IMR-90 (cell line): ENCODE data around the gene MAST1. TPM values are rescaled to one million over a fixed set of nuclear protein-coding genes. Genes with fewer than 3 reads are reported as not detected.

Experiments
- ATAC-seq: fragments of 200-7000 bp; cut with Tn5 transposase; 2 replicates; pipeline ENCODE4 v1.9.1; 2020; ENCODE audit warnings: low read depth, mild to moderate bottlenecking, moderate library complexity
- BruUV-seq: library from RNA; stranded (reverse); fragments of 400-500 nt; replicated peaks from 2 replicates; lab custom pipeline; 2021; lab: Mats Ljungman, UMichigan
- CTCF ChIA-PET: fragments of 300-600 bp; formaldehyde crosslinking; extraction: SDS; loops from one replicate; lab custom pipeline; 2021; ENCODE audit warnings: antibody characterized with exemption; lab: Yijun Ruan, JAX
- POLR2A ChIA-PET: fragments of 300-600 bp; sonication (Branson Sonifier 250); formaldehyde crosslinking; loops from one replicate; lab custom pipeline; 2022; ENCODE audit warnings: antibody characterized with exemption; ENCODE audit not compliant: unreplicated experiment; lab: Charles Lee
- DNase-seq: peaks from one replicate; pipeline ENCODE4 v3.0.0; 2013
- H2AFZ ChIP-seq: replicated peaks from 2 replicates; pipeline ENCODE3; 2013; ENCODE audit warnings: low read length, mild to moderate bottlenecking; ENCODE audit not compliant: poor library complexity
- H2AK5ac ChIP-seq: 2 replicates; pipeline ENCODE4 v1.6.1; 2013; ENCODE audit warnings: low read depth, low read length, inconsistent platforms
- H2AK9ac ChIP-seq: replicated peaks from 2 replicates; pipeline ENCODE3; 2013; ENCODE audit warnings: mild to moderate bottlenecking, low read depth, low read length, moderate library complexity; ENCODE audit not compliant: poor library complexity
- H2BK120ac ChIP-seq: 2 replicates; pipeline ENCODE4 v1.6.1; 2013; ENCODE audit warnings: low read depth, low read length, inconsistent platforms
- H2BK15ac ChIP-seq: 3 replicates; pipeline ENCODE4 v1.6.1; 2013; ENCODE audit warnings: low read depth, low read length, inconsistent platforms
- H2BK20ac ChIP-seq: 2 replicates; pipeline ENCODE4 v1.6.1; 2013; ENCODE audit warnings: low read depth, mild to moderate bottlenecking, inconsistent platforms, low read length, moderate library complexity
- H2BK5ac ChIP-seq: 2 replicates; pipeline ENCODE4 v1.6.1; 2013; ENCODE audit warnings: mild to moderate bottlenecking, low read depth, low read length, inconsistent platforms; ENCODE audit not compliant: poor library complexity, severe bottlenecking
- H3K14ac ChIP-seq: replicated peaks from 2 replicates; pipeline ENCODE4 v1.6.1; 2013; ENCODE audit warnings: low read depth, low read length, inconsistent platforms
- H3K18ac ChIP-seq: 2 replicates; pipeline ENCODE4 v1.6.1; 2013; ENCODE audit warnings: low read depth, low read length, control low read depth
- H3K23ac ChIP-seq: 2 replicates; pipeline ENCODE4 v1.6.1; 2013; ENCODE audit warnings: low read depth, low read length, inconsistent platforms
- H3K27ac ChIP-seq: 2 replicates; pipeline ENCODE4 v1.5.1; 2013; ENCODE audit warnings: mild to moderate bottlenecking, control low read depth, low read length; ENCODE audit not compliant: insufficient read depth
- H3K27me3 ChIP-seq: 2 replicates; pipeline ENCODE4 v1.6.1; 2013; ENCODE audit warnings: low read length; ENCODE audit not compliant: control insufficient read depth, insufficient read depth
- H3K36me3 ChIP-seq: 2 replicates; pipeline ENCODE4 v1.6.1; 2013; ENCODE audit warnings: low read length, mixed read lengths; ENCODE audit not compliant: control insufficient read depth, insufficient read depth
- H3K4ac ChIP-seq: 2 replicates; pipeline ENCODE4 v1.6.1; 2013; ENCODE audit warnings: low read depth, low read length, inconsistent platforms
- H3K4me1 ChIP-seq: 2 replicates; pipeline ENCODE4 v1.6.1; 2013; ENCODE audit warnings: low read length, mixed read lengths; ENCODE audit not compliant: control insufficient read depth, insufficient read depth
- H3K4me2 ChIP-seq: 2 replicates; pipeline ENCODE4 v1.6.1; 2013; ENCODE audit warnings: low read depth, mild to moderate bottlenecking, control low read depth, low read length, moderate library complexity
- H3K4me3 ChIP-seq: 2 replicates; pipeline ENCODE4 v1.5.1; 2013; ENCODE audit warnings: low read depth, mild to moderate bottlenecking, control low read depth, low read length, moderate library complexity; ENCODE audit not compliant: insufficient read depth
- H3K56ac ChIP-seq: 2 replicates; pipeline ENCODE4 v1.6.1; 2013; ENCODE audit warnings: low read length, inconsistent platforms; ENCODE audit not compliant: insufficient read depth; ENCODE audit errors: extremely low read depth
- H3K79me1 ChIP-seq, 2 experiments: 2 replicates each; pipeline ENCODE4 v1.6.1; 2013; ENCODE audit warnings: low read length in 2 of 2, inconsistent platforms in 1 of 2, low read depth in 1 of 2
- H3K9ac ChIP-seq: 2 replicates; pipeline ENCODE4 v1.6.1; 2013; ENCODE audit warnings: low read depth, low read length, control low read depth
- H3K9me1 ChIP-seq: 2 replicates; pipeline ENCODE4 v1.6.1; 2013; ENCODE audit warnings: low read length, inconsistent platforms; ENCODE audit not compliant: insufficient read depth
- H3K9me3 ChIP-seq: 2 replicates; pipeline ENCODE4 v1.6.1; 2013; ENCODE audit warnings: low read length; ENCODE audit not compliant: control insufficient read depth, insufficient read depth
- H4K20me1 ChIP-seq: 2 replicates; pipeline ENCODE4 v1.6.1; 2013; ENCODE audit warnings: low read length, inconsistent platforms; ENCODE audit not compliant: insufficient read depth
- H4K5ac ChIP-seq: 2 replicates; pipeline ENCODE4 v1.6.1; 2013; ENCODE audit warnings: mild to moderate bottlenecking, low read depth, low read length, control low read depth
- H4K8ac ChIP-seq, 2 experiments: 2 replicates each; pipeline ENCODE4 v1.6.1; 2013; ENCODE audit warnings: low read depth in 2 of 2, low read length in 2 of 2, control low read depth in 1 of 2, inconsistent platforms in 1 of 2
- H4K91ac ChIP-seq: 2 replicates; pipeline ENCODE4 v1.6.1; 2013; ENCODE audit warnings: low read depth, low read length, inconsistent platforms; ENCODE audit not compliant: insufficient read depth
- BHLHE40 ChIP-seq: fragments of 150-350 bp; IDR thresholded peaks from 2 replicates; pipeline ENCODE4 v1.6.1; 2016; ENCODE audit warnings: mild to moderate bottlenecking, low read depth, low read length
- CEBPB ChIP-seq: IDR thresholded peaks from 2 replicates; pipeline ENCODE4 v1.6.1; 2012; ENCODE audit warnings: low read depth, low read length, improper control_type of control experiment
- POLR2A ChIP-seq: IDR thresholded peaks from 2 replicates; pipeline ENCODE4 v1.6.1; 2012; ENCODE audit warnings: mild to moderate bottlenecking, low read depth, low read length
- RFX5 ChIP-seq: IDR thresholded peaks from 2 replicates; pipeline ENCODE4 v1.8.0; 2012; ENCODE audit warnings: low read depth, mild to moderate bottlenecking, low read length, moderate library complexity
- WGBS, 2 experiments: methylation state at CpG; one replicate each; pipeline versions ENCODE4 v1.1.5 to v1.1.7; 2013; ENCODE audit warnings: missing lambda C conversion rate in 2 of 2; ENCODE audit not compliant: insufficient read length in 1 of 2; ENCODE audit errors: extremely low coverage in 2 of 2; 5-methylcytosine and 5-hydroxymethylcytosine counted together
- dilution Hi-C: fragments of 300-500 bp; cut with HindIII; formaldehyde crosslinking; loops from one replicate; pipeline ENCODE4 v1.14.3; 2018; ENCODE audit warnings: low sequenced_read_pairs; ENCODE audit not compliant: unreplicated experiment
- in situ Hi-C: fragments of 300-500 bp; cut with MboI; formaldehyde crosslinking; loops from 3 replicates; pipeline ENCODE4 v1.14.3; 2019; ENCODE audit warnings: low sequenced_read_pairs, inconsistent platforms, mixed read lengths
- intact Hi-C: fragments of 100-400 bp; cut with micrococcal nuclease; formaldehyde crosslinking; loops from 2 replicates; pipeline ENCODE4 v1.10.0; 2022
- polyA plus RNA-seq, 3 experiments: library from polyadenylated mRNA; depleted of rRNA; stranded (reverse); fragments of >200 nt; gene quantifications; 2 replicates each; pipeline ENCODE4 v1.2.3, GENCODE V29; 2012; ENCODE audit warnings: low replicate concordance in 1 of 3
- total RNA-seq: library from RNA; depleted of rRNA; stranded (reverse); fragments of >200 nt; gene quantifications from 2 replicates; pipeline ENCODE4 v1.2.3, GENCODE V29; 2012
- TF ChIP-seq, protein P1 (sequence below): fragments of 150-350 bp; IDR thresholded peaks from 2 replicates; pipeline ENCODE4 v1.6.1; 2017; ENCODE audit warnings: mild to moderate bottlenecking, antibody characterized with exemption, low read length, low read depth
- TF ChIP-seq, protein P2 (sequence below): conservative IDR thresholded peaks from 2 replicates; pipeline ENCODE4 v1.5.1; 2012; ENCODE audit warnings: mild to moderate bottlenecking, low read depth, low read length, improper control_type of control experiment

The MAST1 gene
- total and polyA plus RNA-seq, 2 of the 4 experiments (the other 2 are of a cell fraction) = 0.56 to 1.1 TPM

DNA sequence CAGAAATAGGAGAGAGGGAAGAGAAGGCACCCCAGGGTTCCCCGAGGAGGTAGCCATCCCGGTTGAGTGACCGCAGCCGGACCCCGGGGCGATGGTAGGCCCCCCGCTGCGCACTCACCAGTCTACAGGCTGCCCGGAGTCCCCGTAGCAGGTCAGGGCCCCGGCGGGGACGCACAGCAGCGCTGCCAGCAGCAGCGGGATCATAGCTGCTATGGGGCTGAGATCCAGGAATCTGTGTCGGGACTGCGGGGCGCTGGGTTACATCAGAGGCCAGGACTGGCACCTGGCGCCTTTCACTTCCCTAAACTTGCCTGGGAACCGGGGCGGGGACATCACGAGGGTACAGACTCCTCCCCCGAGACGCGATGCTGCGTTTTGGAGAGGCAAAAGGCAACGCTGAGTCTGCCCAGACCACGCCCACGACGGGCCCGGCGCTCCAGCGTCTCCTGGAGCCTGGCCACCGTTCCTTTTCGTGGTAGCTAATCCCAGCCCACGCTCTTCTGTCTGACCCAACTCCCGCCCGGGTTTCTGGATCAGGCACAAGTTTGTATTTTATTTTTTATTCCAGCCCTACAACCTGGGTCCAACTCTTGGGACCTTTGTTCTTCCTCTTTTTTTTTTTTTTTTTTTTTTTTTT, 43.0 kb downstream of the MAST1 start, which contains the start of gene DNASE2:
Gene DNASE2 (minus strand): TSS at position 278 of the 637 bp plus-strand sequence. CDS start 74 bp downstream, at position 204.
- H3K9me3 ChIP-seq = peaks cover 13% of the 10 kb centered on the region
- ChIA-PET POLR2A (interaction anchor here (0.6 kb wide), 1 partner anchor 62 kb away, joined by 6 read pairs; no protein-coding TSS in a partner anchor), CTCF (interaction anchor here (1.7 kb wide), 1 partner anchor 84 kb away, joined by 8 read pairs; no protein-coding TSS in a partner anchor)
- no peak within 1 kb of the TSS for H4K5ac ChIP-seq
- H3K4me1 ChIP-seq = peaks cover 5% of the 10 kb centered on the region; the same call in 1 of the 2 replicates
- no peaks in the 10 kb centered on the region for H4K20me1 ChIP-seq
- BruUV-seq = TSS peak; percentile 89
- peak within 1 kb of the TSS; percentile 61 for H3K4me3 ChIP-seq
- no peak within 1 kb of the TSS for H2BK5ac ChIP-seq
- dilution Hi-C loops = no loop called here
- no peak within 1 kb of the TSS for H2BK20ac ChIP-seq
- no peak for TF ChIP-seq BHLHE40
- TF ChIP-seq RFX5 = peak; percentile 80
- 0 out of 2 replicates have a peak, but pooled peaks have one; percentile 26 for TF ChIP-seq CEBPB
- TF ChIP-seq, protein P1, sequence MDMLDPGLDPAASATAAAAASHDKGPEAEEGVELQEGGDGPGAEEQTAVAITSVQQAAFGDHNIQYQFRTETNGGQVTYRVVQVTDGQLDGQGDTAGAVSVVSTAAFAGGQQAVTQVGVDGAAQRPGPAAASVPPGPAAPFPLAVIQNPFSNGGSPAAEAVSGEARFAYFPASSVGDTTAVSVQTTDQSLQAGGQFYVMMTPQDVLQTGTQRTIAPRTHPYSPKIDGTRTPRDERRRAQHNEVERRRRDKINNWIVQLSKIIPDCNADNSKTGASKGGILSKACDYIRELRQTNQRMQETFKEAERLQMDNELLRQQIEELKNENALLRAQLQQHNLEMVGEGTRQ = peak; percentile 52
- no peak for TF ChIP-seq POLR2A
- TF ChIP-seq, protein P2, sequence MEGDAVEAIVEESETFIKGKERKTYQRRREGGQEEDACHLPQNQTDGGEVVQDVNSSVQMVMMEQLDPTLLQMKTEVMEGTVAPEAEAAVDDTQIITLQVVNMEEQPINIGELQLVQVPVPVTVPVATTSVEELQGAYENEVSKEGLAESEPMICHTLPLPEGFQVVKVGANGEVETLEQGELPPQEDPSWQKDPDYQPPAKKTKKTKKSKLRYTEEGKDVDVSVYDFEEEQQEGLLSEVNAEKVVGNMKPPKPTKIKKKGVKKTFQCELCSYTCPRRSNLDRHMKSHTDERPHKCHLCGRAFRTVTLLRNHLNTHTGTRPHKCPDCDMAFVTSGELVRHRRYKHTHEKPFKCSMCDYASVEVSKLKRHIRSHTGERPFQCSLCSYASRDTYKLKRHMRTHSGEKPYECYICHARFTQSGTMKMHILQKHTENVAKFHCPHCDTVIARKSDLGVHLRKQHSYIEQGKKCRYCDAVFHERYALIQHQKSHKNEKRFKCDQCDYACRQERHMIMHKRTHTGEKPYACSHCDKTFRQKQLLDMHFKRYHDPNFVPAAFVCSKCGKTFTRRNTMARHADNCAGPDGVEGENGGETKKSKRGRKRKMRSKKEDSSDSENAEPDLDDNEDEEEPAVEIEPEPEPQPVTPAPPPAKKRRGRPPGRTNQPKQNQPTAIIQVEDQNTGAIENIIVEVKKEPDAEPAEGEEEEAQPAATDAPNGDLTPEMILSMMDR = no peak
- peak within 1 kb of the TSS; percentile 36 for H3K9ac ChIP-seq
- H2AK9ac ChIP-seq = peak within 1 kb of the TSS; percentile 80
- peak within 1 kb of the TSS; percentile 81 for H3K4me2 ChIP-seq
- H3K56ac ChIP-seq = peak within 1 kb of the TSS; percentile 21; the same call in 1 of the 2 replicates
- no peak within 1 kb of the TSS for H3K18ac ChIP-seq
- H3K79me1 ChIP-seq = peaks cover 0 to 7% of the 10 kb centered on the region in 2 experiments; a peak in 1 of 4 replicates
- H3K14ac ChIP-seq = peak within 1 kb of the TSS; percentile 7
- no peak within 1 kb of the TSS for H4K91ac ChIP-seq
- no peak within 1 kb of the TSS for H2AK5ac ChIP-seq
- H3K27me3 ChIP-seq = peaks cover 22% of the 10 kb centered on the region
- intact Hi-C loops = no loop called here
- H2BK120ac ChIP-seq = no peak within 1 kb of the TSS
- H2AFZ ChIP-seq = peak within 1 kb of the TSS; percentile 99
- H3K4ac ChIP-seq = peak within 1 kb of the TSS; percentile 43; the same call in 1 of the 2 replicates
- ATAC-seq = peak; percentile 96
- peaks cover 8% of the 10 kb centered on the region; the same call in 1 of the 2 replicates for H3K36me3 ChIP-seq
- H3K27ac ChIP-seq = peak within 1 kb of the TSS; percentile 2; the same call in 1 of the 2 replicates
- H3K9me1 ChIP-seq = peaks cover 5% of the 10 kb centered on the region; the same call in 1 of the 2 replicates
- DNase-seq = peak; percentile 87
- no peak within 1 kb of the TSS for H2BK15ac ChIP-seq
- no peak within 1 kb of the TSS; the same call in 1 of the 2 replicates for H3K23ac ChIP-seq
- H4K8ac ChIP-seq = peak within 1 kb of the TSS; percentile 28 to 66; a peak in 2 of 4 replicates
- 0% methylated on average over 16 of the region's 38 CpGs; no CpG with 5 or more reads in 1 of the 2 experiments for WGBS, 2 experiments
- in situ Hi-C loops = no loop called here
